PC-9 (cell line): ENCODE measurements around the gene GYS1. TPM values are rescaled to one million over a fixed set of nuclear protein-coding genes. Genes with fewer than 3 reads are reported as not detected.

Experiments
- BruUV-seq: library from RNA; stranded (reverse); fragments of 400-500 nt; replicated peaks from 2 replicates; lab custom pipeline; 2021; lab: Mats Ljungman, UMichigan
- CTCF ChIA-PET: fragments of 300-600 bp; sonication (Branson Sonifier 250); formaldehyde crosslinking; loops from one replicate; lab custom pipeline; 2022; ENCODE audit warnings: antibody characterized with exemption; lab: Charles Lee
- POLR2A ChIA-PET: fragments of 300-600 bp; sonication (Branson Sonifier 250); formaldehyde crosslinking; loops from one replicate; lab custom pipeline; 2022; ENCODE audit warnings: antibody characterized with exemption; ENCODE audit not compliant: unreplicated experiment; lab: Charles Lee
- DNase-seq, 2 experiments: peaks; one replicate each; pipeline versions ENCODE4 v3.0.0 to v3.0.0-alpha.2; 2015 to 2022; ENCODE audit warnings: mixed read lengths in 1 of 2
- H2AFZ ChIP-seq: fragments of 200-600 bp; sonication (generic); 2 replicates; pipeline ENCODE4 v1.8.1; 2017; ENCODE audit warnings: antibody characterized with exemption
- H3F3A ChIP-seq: fragments of 200-600 bp; sonication (generic); 2 replicates; pipeline ENCODE4 v1.8.1; 2017; ENCODE audit warnings: antibody characterized with exemption, mild to moderate bottlenecking, low read depth; ENCODE audit not compliant: insufficient read depth
- H3K27ac ChIP-seq: fragments of 200-600 bp; sonication (generic); 2 replicates; pipeline ENCODE4 v1.6.1; 2016; ENCODE audit warnings: mixed run types
- H3K27me3 ChIP-seq: fragments of 200-600 bp; sonication (generic); 2 replicates; pipeline ENCODE4 v1.6.1; 2016; ENCODE audit warnings: low read depth, mixed run types; ENCODE audit not compliant: insufficient read depth
- H3K36me3 ChIP-seq: fragments of 200-600 bp; sonication (generic); 2 replicates; pipeline ENCODE4 v1.6.1; 2016; ENCODE audit warnings: low read depth, mixed run types
- H3K4me1 ChIP-seq: fragments of 200-600 bp; sonication (generic); replicated peaks from 2 replicates; pipeline ENCODE4 v1.6.1; 2016; ENCODE audit warnings: mixed run types; ENCODE audit not compliant: insufficient read depth
- H3K4me2 ChIP-seq: fragments of 200-600 bp; sonication (generic); 2 replicates; pipeline ENCODE4 v1.6.1; 2017; ENCODE audit warnings: mixed run types
- H3K4me3 ChIP-seq: fragments of 200-600 bp; sonication (generic); 2 replicates; pipeline ENCODE4 v1.6.1; 2016; ENCODE audit warnings: mixed run types
- H3K79me2 ChIP-seq: fragments of 200-600 bp; sonication (generic); 2 replicates; pipeline ENCODE4 v1.6.1; 2017; ENCODE audit warnings: low read depth, mixed run types
- H3K9me2 ChIP-seq: fragments of 200-600 bp; sonication (generic); 2 replicates; pipeline ENCODE4 v1.8.1; 2017; ENCODE audit warnings: mild to moderate bottlenecking; ENCODE audit not compliant: insufficient read depth
- H3K9me3 ChIP-seq: fragments of 200-600 bp; sonication (generic); 2 replicates; pipeline ENCODE4 v1.8.1; 2016; ENCODE audit warnings: low read depth; ENCODE audit not compliant: insufficient read depth
- H4K20me1 ChIP-seq: fragments of 200-600 bp; sonication (generic); 2 replicates; pipeline ENCODE4 v1.8.1; 2017; ENCODE audit not compliant: insufficient read depth
- CTCF ChIP-seq: fragments of 200-600 bp; sonication (generic); conservative IDR thresholded peaks from 2 replicates; pipeline ENCODE4 v1.6.1; 2017; ENCODE audit warnings: mixed run types, antibody characterized with exemption, mild to moderate bottlenecking, moderate library complexity
- EZH2 ChIP-seq: fragments of 200-600 bp; sonication (generic); IDR thresholded peaks from 2 replicates; pipeline ENCODE4 v1.8.0; 2017; ENCODE audit warnings: antibody characterized with exemption, low read depth
- intact Hi-C: fragments of 100-400 bp; cut with micrococcal nuclease; formaldehyde crosslinking; loops from one replicate; pipeline ENCODE4 v1.10.0; 2022; ENCODE audit not compliant: unreplicated experiment
- total RNA-seq: library from RNA; stranded (reverse); gene quantifications from 2 replicates; pipeline ENCODE4 v1.2.3, GENCODE V29; 2021

GYS1 gene
- total RNA-seq, 1 experiment from 2014 or later: 54.2 TPM

GRCh38 chr19:48989701-48990291, 3.3 kb downstream of the GYS1 start:
- Histone ChIP-seq H3K4me3 (no peak overlapping the region), H3K9me2 (no peaks in the 10 kb centered on the region), H3K4me2 (no peak overlapping the region), H3K79me2 (peaks cover 39% of the 10 kb centered on the region), H3F3A (peaks cover 14% of the 10 kb centered on the region), H3K27me3 (no peaks in the 10 kb centered on the region), H2AFZ (no peak overlapping the region), H3K36me3 (peaks cover 7% of the 10 kb centered on the region; the same call in 1 of the 2 replicates), H4K20me1 (no peaks in the 10 kb centered on the region; the same call in 1 of the 2 replicates), H3K9me3 (no peaks in the 10 kb centered on the region), H3K4me1 (peaks cover 9% of the 10 kb centered on the region), H3K27ac (no peak overlapping the region)
- CTCF ChIA-PET: no interaction called here
- TF ChIP-seq CTCF: no peak
- no peak for TF ChIP-seq EZH2
- no TSS peak for BruUV-seq
- intact Hi-C loops: loop anchor here (5.0 to 10.0 kb wide), 3 partner anchors 192 to 655 kb away; partner anchors contain the start of genes CA11, RRAS and SCAF1
- POLR2A ChIA-PET: no interaction called here
- no peak for DNase-seq

GRCh38 chr19:48988860-48989259, 4.2 kb downstream of the GYS1 start:
- no peaks in the 10 kb centered on the region; the same call in 1 of the 2 replicates for H4K20me1 ChIP-seq
- H3K27me3 ChIP-seq: no peaks in the 10 kb centered on the region
- H3K9me2 ChIP-seq: no peaks in the 10 kb centered on the region
- H3K9me3 ChIP-seq: no peaks in the 10 kb centered on the region
- H2AFZ ChIP-seq: no peak overlapping the region
- peaks cover 30% of the 10 kb centered on the region for H3K79me2 ChIP-seq
- no peak overlapping the region for H3K4me2 ChIP-seq
- peaks cover 7% of the 10 kb centered on the region; the same call in 1 of the 2 replicates for H3K4me1 ChIP-seq
- no peak overlapping the region for H3K4me3 ChIP-seq
- BruUV-seq: no TSS peak
- intact Hi-C loops: no loop called here
- H3K36me3 ChIP-seq: peaks cover 7% of the 10 kb centered on the region; the same call in 1 of the 2 replicates
- ChIA-PET CTCF (no interaction called here), POLR2A (no interaction called here)
- no peak overlapping the region for H3K27ac ChIP-seq
- no peak for TF ChIP-seq CTCF
- TF ChIP-seq EZH2: no peak
- peaks cover 14% of the 10 kb centered on the region for H3F3A ChIP-seq
- no peak for DNase-seq

- no TSS peak for BruUV-seq
- intact Hi-C loops: no loop called here
- Histone ChIP-seq H3K79me2 (peaks cover 29% of the 10 kb centered on the region), H3K4me3 (no peak overlapping the region), H3K4me2 (no peak overlapping the region), H3K9me2 (no peaks in the 10 kb centered on the region), H4K20me1 (no peaks in the 10 kb centered on the region; the same call in 1 of the 2 replicates), H3K36me3 (peaks cover 7% of the 10 kb centered on the region; the same call in 1 of the 2 replicates), H3K4me1 (peaks cover 7% of the 10 kb centered on the region; the same call in 1 of the 2 replicates), H3K27ac (no peak overlapping the region), H3K9me3 (no peaks in the 10 kb centered on the region), H2AFZ (no peak overlapping the region), H3K27me3 (no peaks in the 10 kb centered on the region), H3F3A (peaks cover 14% of the 10 kb centered on the region)
- CTCF ChIA-PET: no interaction called here
- no peak for DNase-seq
- POLR2A ChIA-PET: interaction anchor here (0.7 kb wide), 1 partner anchor 170 kb away, joined by 9 read pairs; no protein-coding TSS in a partner anchor
- TF ChIP-seq CTCF (no peak), EZH2 (no peak)
Observed at GRCh38 chr19:48988286-48988685, 4.8 kb downstream of the GYS1 start.
